ENCODE measurements around the gene SERGEF. TPM values are rescaled to one million over a fixed set of nuclear protein-coding genes. Genes with fewer than 3 reads are reported as not detected.

Gene SERGEF
- total and polyA plus RNA-seq, 2 of the 13 experiments (the other 11 are each of a cell fraction or from before 2014, with no cell fraction given), result 54.5 to 114 TPM

GRCh38 chr11:17777738-17778091, 235.1 kb downstream of the SERGEF start:
- H2AFZ ChIP-seq (ENCODE audit: low read length), result no peak overlapping the region
- no peak overlapping the region for H3K9ac ChIP-seq (ENCODE audit: insufficient read depth, low read depth, low read length)
- ATAC-seq (no peak), FAIRE-seq (no peak), DNase-seq (ENCODE audit: low spot score) (no peak)
- H3K4me2 ChIP-seq (ENCODE audit: low read depth, low read length), result no peak overlapping the region
- WGBS (ENCODE audit: low lambda C conversion rate), result 64% methylated on average over 13 of the region's 13 CpGs
- intact Hi-C loops (cut with micrococcal nuclease; ENCODE audit: unreplicated experiment) (no loop called here), in situ Hi-C loops (cut with HindIII; ENCODE audit: extremely low pct_ligation_motif_present, low pct_unique_long_range_greater_than_20kb) (no loop called here)
- no peaks in the 10 kb centered on the region for H3K79me2 ChIP-seq (ENCODE audit: insufficient read depth, low read length)
- H4K20me1 ChIP-seq (ENCODE audit: insufficient read depth, low read length), result no peaks in the 10 kb centered on the region
- no TSS peak for BruUV-seq (replicated peaks)
- peaks cover 24% of the 10 kb centered on the region for H3K4me1 ChIP-seq (ENCODE audit: insufficient read depth, low read length)
- no peak overlapping the region for H3K27ac ChIP-seq (ENCODE audit: extremely low read length, insufficient read depth, low read length)
- no peaks in the 10 kb centered on the region for H3K9me3 ChIP-seq (ENCODE audit: low read length)
- POLR2A ChIA-PET, result no interaction called here
- TF ChIP-seq MNT (IDR thresholded peaks at IDR 0.05), result peak; percentile 90
- TF ChIP-seq KAT8 (CRISPR knock-in tag; IDR thresholded peaks at IDR 0.05), result no peak
- H3K27me3 ChIP-seq (ENCODE audit: control insufficient read depth in 1 of 2, insufficient read depth in 2 of 2, low read length in 2 of 2), result peaks cover 0 to 1% of the 10 kb centered on the region in 2 experiments; a peak in 1 of 5 replicates
- H3K36me3 ChIP-seq (replicated peaks in 1 of 2; ENCODE audit: control insufficient read depth in 1 of 2, insufficient read depth in 2 of 2, low read length in 2 of 2), result no peaks in the 10 kb centered on the region; a peak in 1 of 5 replicates
- CTCF ChIA-PET (ENCODE audit: low intra/inter-chr PET ratio, low total read pairs), result no interaction called here
- no peak overlapping the region for H3K4me3 ChIP-seq (replicated peaks in 1 of 3; ENCODE audit: insufficient read depth in 1 of 3, low read depth in 2 of 3, low read length in 3 of 3)

- no peaks in the 10 kb centered on the region for H3K79me2 ChIP-seq (ENCODE audit: insufficient read depth, low read length)
- ATAC-seq (no peak), FAIRE-seq (no peak), DNase-seq (ENCODE audit: low spot score) (no peak)
- intact Hi-C loops (cut with micrococcal nuclease; ENCODE audit: unreplicated experiment) (no loop called here), in situ Hi-C loops (cut with HindIII; ENCODE audit: extremely low pct_ligation_motif_present, low pct_unique_long_range_greater_than_20kb) (no loop called here)
- POLR2A ChIA-PET, result no interaction called here
- BruUV-seq (replicated peaks), result no TSS peak
- H3K4me2 ChIP-seq (ENCODE audit: low read depth, low read length), result no peak overlapping the region
- no peak overlapping the region for H3K4me3 ChIP-seq (replicated peaks in 1 of 3; ENCODE audit: insufficient read depth in 1 of 3, low read depth in 2 of 3, low read length in 3 of 3)
- peaks cover 24% of the 10 kb centered on the region for H3K4me1 ChIP-seq (ENCODE audit: insufficient read depth, low read length)
- no peak for TF ChIP-seq POLR2G (IDR thresholded peaks at IDR 0.05; ENCODE audit: low read depth, low read length)
- no peak for TF ChIP-seq ZZZ3 (CRISPR knock-in tag; IDR thresholded peaks at IDR 0.05; ENCODE audit: borderline replicate concordance)
- no peak for TF ChIP-seq ARID5B (CRISPR knock-in tag; IDR thresholded peaks at IDR 0.05)
- TF ChIP-seq ERF (CRISPR knock-in tag; IDR thresholded peaks at IDR 0.05), result no peak
- no peak for TF ChIP-seq ATF7-NPFF (CRISPR knock-in tag; IDR thresholded peaks at IDR 0.05; ENCODE audit: low read depth)
- TF ChIP-seq ZNF552 (CRISPR knock-in tag; IDR thresholded peaks at IDR 0.05; ENCODE audit: borderline replicate concordance), result no peak
- no peak for TF ChIP-seq NBN (conservative IDR thresholded peaks at IDR 0.05)
- no peak for TF ChIP-seq TAF15 (IDR thresholded peaks at IDR 0.05; ENCODE audit: low read depth, low read length, poor library complexity, severe bottlenecking)
- no peak for TF ChIP-seq KLF6 (CRISPR knock-in tag; IDR thresholded peaks at IDR 0.05)
- WGBS (ENCODE audit: low lambda C conversion rate), result 77% methylated on average over 12 of the region's 16 CpGs
- peaks cover 0 to 1% of the 10 kb centered on the region in 2 experiments; a peak in 1 of 5 replicates for H3K27me3 ChIP-seq (ENCODE audit: control insufficient read depth in 1 of 2, insufficient read depth in 2 of 2, low read length in 2 of 2)
- CTCF ChIA-PET (ENCODE audit: low intra/inter-chr PET ratio, low total read pairs), result no interaction called here
- no peak overlapping the region for H2AFZ ChIP-seq (ENCODE audit: low read length)
- no peaks in the 10 kb centered on the region for H4K20me1 ChIP-seq (ENCODE audit: insufficient read depth, low read length)
- no peak overlapping the region for H3K9ac ChIP-seq (ENCODE audit: insufficient read depth, low read depth, low read length)
- H3K36me3 ChIP-seq (replicated peaks in 1 of 2; ENCODE audit: control insufficient read depth in 1 of 2, insufficient read depth in 2 of 2, low read length in 2 of 2), result no peaks in the 10 kb centered on the region; a peak in 1 of 5 replicates
- no peaks in the 10 kb centered on the region for H3K9me3 ChIP-seq (ENCODE audit: low read length)
- H3K27ac ChIP-seq (ENCODE audit: extremely low read length, insufficient read depth, low read length), result no peak overlapping the region
These were observed 235.6 kb downstream of the SERGEF start for GRCh38 chr11:17777086-17777737.
